AG09309 (cell line): ENCODE data around the gene ARHGAP24.

Source experiments
- DNase-seq: peaks from one replicate; pipeline ENCODE4 v3.0.0-alpha.2; 2010; ENCODE audit warnings: low read depth
- H3K4me3 ChIP-seq: 2 replicates; pipeline ENCODE4 v1.5.1; 2011; ENCODE audit warnings: mild to moderate bottlenecking, low read depth, low read length, moderate library complexity; ENCODE audit not compliant: control insufficient read depth
- CTCF ChIP-seq: IDR thresholded peaks from 2 replicates; pipeline ENCODE4 v1.5.1; 2011; ENCODE audit warnings: mild to moderate bottlenecking, low read depth, low read length, inconsistent platforms; ENCODE audit not compliant: insufficient read depth, control insufficient read depth; ENCODE audit errors: missing control alignments

The ARHGAP24 gene

GRCh38 chr4:85715991-85716737 lies 241.2 kb downstream of the ARHGAP24 start:
- no peak overlapping the region for H3K4me3 ChIP-seq
- no peak for TF ChIP-seq CTCF
- no peak for DNase-seq

DNA sequence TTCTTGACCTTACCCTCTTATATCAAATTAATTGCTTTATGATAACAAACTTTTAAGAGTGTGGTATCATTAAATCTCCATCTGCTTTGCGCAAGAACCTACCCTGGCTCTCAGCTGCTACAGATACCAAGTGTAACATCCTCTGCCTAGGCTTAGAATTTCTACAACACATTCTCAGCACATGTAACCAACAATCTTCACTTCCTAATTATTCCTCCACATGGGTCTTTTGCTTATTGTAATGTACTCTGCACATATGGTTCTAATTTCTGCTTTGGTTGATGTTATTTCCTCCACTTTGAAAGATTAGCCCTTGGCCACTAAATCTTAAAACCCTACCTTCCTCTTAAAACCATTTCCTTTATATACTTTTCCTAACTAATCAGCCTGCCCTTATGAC lies 242.4 kb downstream of the ARHGAP24 start:
- peak; percentile 29 for DNase-seq
- no peak for TF ChIP-seq CTCF
- no peak overlapping the region for H3K4me3 ChIP-seq

GRCh38 chr4:85717847-85718246 lies 242.9 kb downstream of the ARHGAP24 start:
- no peak for DNase-seq
- TF ChIP-seq CTCF = no peak

GRCh38 chr4:85720735-85721134 lies 245.8 kb downstream of the ARHGAP24 start:
- TF ChIP-seq CTCF = no peak
- DNase-seq = no peak
- H3K4me3 ChIP-seq = no peak overlapping the region

More at GRCh38 chr4:85717847-85718246, 242.9 kb downstream of the ARHGAP24 start:
- no peak overlapping the region for H3K4me3 ChIP-seq

- no peak overlapping the region for H3K4me3 ChIP-seq
- no peak for DNase-seq
- no peak for TF ChIP-seq CTCF
Measured at GRCh38 chr4:85722401-85722800, 247.5 kb downstream of the ARHGAP24 start.

- no peak overlapping the region for H3K4me3 ChIP-seq
- DNase-seq = no peak
- TF ChIP-seq CTCF = no peak
Measured at GRCh38 chr4:85722807-85723206, 247.9 kb downstream of the ARHGAP24 start.
